ENCODE results near the gene PPP1R12B.

DNA sequence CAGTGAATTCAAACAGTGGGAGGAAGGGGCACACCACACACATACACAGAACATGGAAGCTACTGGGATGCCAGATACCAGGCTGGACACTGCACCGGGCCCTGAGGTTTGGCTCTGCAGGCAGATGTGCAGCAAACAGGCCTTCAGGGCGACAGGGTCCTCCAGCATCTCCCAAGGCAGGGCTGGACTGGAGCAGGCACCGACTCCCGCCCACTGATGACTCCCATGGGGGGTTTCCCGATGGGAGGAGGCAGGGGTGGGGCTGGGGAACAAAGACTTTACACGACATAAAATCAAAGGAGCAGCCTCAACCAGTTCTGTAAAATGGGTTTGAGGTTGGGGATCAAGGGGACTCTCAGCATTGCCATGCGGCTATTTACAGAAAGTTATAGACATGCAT is 243.6 kb downstream of the PPP1R12B start:
- TF ChIP-seq POLR2A (IDR thresholded peaks at IDR 0.05) (no peak), CTCF (IDR thresholded peaks at IDR 0.05) (no peak), POLR2AphosphoS5 (IDR thresholded peaks at IDR 0.05; ENCODE audit: insufficient read depth in 1 of 2, low read depth in 1 of 2) (no peak)
